DND-41 (cell line): ENCODE measurements around the gene ZC3H15.
"Not testable (repeated sequence)": the region's sequence is repeated elsewhere in the genome, so short reads cannot be mapped to it uniquely, and the experiment has no call there.

Experiments used
- ATAC-seq: fragments of 200-7000 bp; cut with Tn5 transposase; 3 replicates; pipeline ENCODE4 v1.9.1; 2021; ENCODE audit warnings: low read depth; ENCODE audit not compliant: insufficient read depth
- DNase-seq: peaks from one replicate; pipeline ENCODE4 v3.0.0-alpha.2; 2020
- H2AFZ ChIP-seq: 2 replicates; pipeline ENCODE4 v1.6.0; 2012; ENCODE audit warnings: low read depth, low read length
- H3K27ac ChIP-seq: 2 replicates; pipeline ENCODE4 v1.5.1; 2012; ENCODE audit warnings: low read length, inconsistent platforms
- H3K27me3 ChIP-seq: fragments of 200-600 bp; sonication (generic); 2 replicates; pipeline ENCODE4 v1.6.0; 2012; ENCODE audit warnings: low read length, mild to moderate bottlenecking, inconsistent platforms; ENCODE audit not compliant: insufficient read depth, poor library complexity
- H3K36me3 ChIP-seq: 2 replicates; pipeline ENCODE4 v1.5.1; 2012; ENCODE audit warnings: low read length, inconsistent platforms; ENCODE audit not compliant: insufficient read depth
- H3K4me1 ChIP-seq: 2 replicates; pipeline ENCODE4 v1.5.1; 2012; ENCODE audit warnings: mild to moderate bottlenecking, low read length; ENCODE audit not compliant: insufficient read depth
- H3K4me2 ChIP-seq: 2 replicates; pipeline ENCODE4 v1.6.0; 2012; ENCODE audit warnings: mild to moderate bottlenecking, moderate library complexity, low read length, inconsistent platforms; ENCODE audit not compliant: insufficient read depth
- H3K4me3 ChIP-seq, 2 experiments: fragments of 200-600 bp in 1 of 2; shearing (Covaris generic) in 1 of 2; 2 replicates each; pipeline ENCODE4 v1.5.1; 2012 to 2016; ENCODE audit warnings: inconsistent platforms in 2 of 2, low read length in 2 of 2, mild to moderate bottlenecking in 2 of 2, low read depth in 1 of 2, moderate library complexity in 1 of 2
- H3K79me2 ChIP-seq: 2 replicates; pipeline ENCODE4 v1.6.0; 2012; ENCODE audit warnings: low read length, inconsistent platforms; ENCODE audit not compliant: insufficient read depth
- H3K9ac ChIP-seq: 2 replicates; pipeline ENCODE4 v1.6.0; 2012; ENCODE audit warnings: low read depth, mild to moderate bottlenecking, inconsistent platforms, low read length, moderate library complexity
- H3K9me3 ChIP-seq: 2 replicates; pipeline ENCODE4 v1.5.1; 2012; ENCODE audit warnings: low read length, moderate library complexity, mild to moderate bottlenecking, inconsistent platforms; ENCODE audit not compliant: insufficient read depth, severe bottlenecking
- H4K20me1 ChIP-seq: 2 replicates; pipeline ENCODE4 v1.6.0; 2012; ENCODE audit warnings: low read length; ENCODE audit not compliant: insufficient read depth
- EZH2 ChIP-seq: IDR thresholded peaks from 3 replicates; pipeline ENCODE4 v1.6.1; 2012; ENCODE audit warnings: borderline replicate concordance, low read depth, mild to moderate bottlenecking, moderate library complexity, low read length, inconsistent platforms; ENCODE audit not compliant: severe bottlenecking
- TF ChIP-seq, protein P1 (sequence below): IDR thresholded peaks from 2 replicates; pipeline ENCODE4 v1.5.1; 2012; ENCODE audit warnings: borderline replicate concordance, low read length, moderate library complexity, mild to moderate bottlenecking; ENCODE audit not compliant: poor library complexity, severe bottlenecking; ENCODE audit errors: extremely low read depth

Gene ZC3H15

GRCh38 chr2:186466743-186467142 is 19.3 kb upstream of the ZC3H15 start:
- H3K4me1 ChIP-seq = no peaks in the 10 kb centered on the region
- DNase-seq (no peak), ATAC-seq (no peak)
- no peak overlapping the region for H3K9ac ChIP-seq
- peaks cover 3% of the 10 kb centered on the region for H3K9me3 ChIP-seq
- no peaks in the 10 kb centered on the region for H3K27me3 ChIP-seq
- no peaks in the 10 kb centered on the region for H3K79me2 ChIP-seq
- H4K20me1 ChIP-seq = no peaks in the 10 kb centered on the region
- TF ChIP-seq EZH2 = no peak
- TF ChIP-seq, protein P1, sequence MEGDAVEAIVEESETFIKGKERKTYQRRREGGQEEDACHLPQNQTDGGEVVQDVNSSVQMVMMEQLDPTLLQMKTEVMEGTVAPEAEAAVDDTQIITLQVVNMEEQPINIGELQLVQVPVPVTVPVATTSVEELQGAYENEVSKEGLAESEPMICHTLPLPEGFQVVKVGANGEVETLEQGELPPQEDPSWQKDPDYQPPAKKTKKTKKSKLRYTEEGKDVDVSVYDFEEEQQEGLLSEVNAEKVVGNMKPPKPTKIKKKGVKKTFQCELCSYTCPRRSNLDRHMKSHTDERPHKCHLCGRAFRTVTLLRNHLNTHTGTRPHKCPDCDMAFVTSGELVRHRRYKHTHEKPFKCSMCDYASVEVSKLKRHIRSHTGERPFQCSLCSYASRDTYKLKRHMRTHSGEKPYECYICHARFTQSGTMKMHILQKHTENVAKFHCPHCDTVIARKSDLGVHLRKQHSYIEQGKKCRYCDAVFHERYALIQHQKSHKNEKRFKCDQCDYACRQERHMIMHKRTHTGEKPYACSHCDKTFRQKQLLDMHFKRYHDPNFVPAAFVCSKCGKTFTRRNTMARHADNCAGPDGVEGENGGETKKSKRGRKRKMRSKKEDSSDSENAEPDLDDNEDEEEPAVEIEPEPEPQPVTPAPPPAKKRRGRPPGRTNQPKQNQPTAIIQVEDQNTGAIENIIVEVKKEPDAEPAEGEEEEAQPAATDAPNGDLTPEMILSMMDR = no peak
- no peak overlapping the region for H2AFZ ChIP-seq
- H3K4me3 ChIP-seq = no peak overlapping the region
- H3K36me3 ChIP-seq = no peaks in the 10 kb centered on the region
- H3K4me2 ChIP-seq = no peak overlapping the region
- H3K27ac ChIP-seq = no peak overlapping the region

DNA sequence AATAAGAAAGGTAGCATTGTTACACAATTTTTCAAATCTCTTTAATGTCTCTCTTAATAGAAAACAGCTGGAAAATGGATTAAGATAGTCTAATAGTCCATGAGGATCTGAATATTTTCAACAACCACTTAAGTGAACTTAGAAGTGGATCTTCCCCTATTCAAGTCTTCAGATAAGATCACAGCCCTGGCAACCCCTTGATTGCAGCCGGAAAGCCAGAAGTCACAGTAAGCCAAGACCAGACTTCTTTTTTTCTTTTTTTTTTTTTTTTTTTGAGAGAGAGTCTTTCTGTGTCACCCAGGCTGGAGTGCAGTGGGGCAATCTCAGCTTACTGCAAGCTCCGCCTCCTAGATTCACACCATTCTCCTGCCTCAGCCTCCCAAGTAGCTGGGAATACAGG is 18.6 kb upstream of the ZC3H15 start:
- no peak overlapping the region for H3K9ac ChIP-seq
- H3K36me3 ChIP-seq = no peaks in the 10 kb centered on the region
- TF ChIP-seq EZH2 = no peak
- TF ChIP-seq, protein P1 = no peak
- H3K79me2 ChIP-seq = no peaks in the 10 kb centered on the region
- no peaks in the 10 kb centered on the region for H4K20me1 ChIP-seq
- H3K27ac ChIP-seq = no peak overlapping the region
- no peak overlapping the region for H3K4me2 ChIP-seq
- H3K4me3 ChIP-seq = no peak overlapping the region
- no peak for ATAC-seq
- H3K4me1 ChIP-seq = no peaks in the 10 kb centered on the region
- no peak for DNase-seq
- H2AFZ ChIP-seq = no peak overlapping the region
- no peaks in the 10 kb centered on the region for H3K27me3 ChIP-seq
- peaks cover 3% of the 10 kb centered on the region for H3K9me3 ChIP-seq

GRCh38 chr2:186472722-186473493 is 13.2 kb upstream of the ZC3H15 start:
- H3K4me2 ChIP-seq, H3K4me3 ChIP-seq, H3K9me3 ChIP-seq, H3K27ac ChIP-seq, H3K27me3 ChIP-seq, H3K4me1 ChIP-seq, H3K79me2 ChIP-seq, ATAC-seq, H4K20me1 ChIP-seq, H2AFZ ChIP-seq, H3K36me3 ChIP-seq, H3K9ac ChIP-seq, DNase-seq: not testable (repeated sequence)

- not testable (repeated sequence) for H3K79me2 ChIP-seq, H3K9ac ChIP-seq, H4K20me1 ChIP-seq, H3K4me2 ChIP-seq, H2AFZ ChIP-seq, ATAC-seq, H3K27ac ChIP-seq, H3K36me3 ChIP-seq, H3K4me3 ChIP-seq, DNase-seq, H3K4me1 ChIP-seq, H3K9me3 ChIP-seq, H3K27me3 ChIP-seq
Observed at GRCh38 chr2:186474239-186474638, 11.8 kb upstream of the ZC3H15 start.
